Measurements from ENCODE around the gene ATP6V0D1. TPM values are rescaled to one million over a fixed set of nuclear protein-coding genes. Genes with fewer than 3 reads are reported as not detected.

The ATP6V0D1 gene
- total RNA-seq, 3 donors from 2014 or later (not counting 1 experiment from before 2014, with no cell fraction given) = 76.0 to 84.9 (median 83.3) TPM

DNA sequence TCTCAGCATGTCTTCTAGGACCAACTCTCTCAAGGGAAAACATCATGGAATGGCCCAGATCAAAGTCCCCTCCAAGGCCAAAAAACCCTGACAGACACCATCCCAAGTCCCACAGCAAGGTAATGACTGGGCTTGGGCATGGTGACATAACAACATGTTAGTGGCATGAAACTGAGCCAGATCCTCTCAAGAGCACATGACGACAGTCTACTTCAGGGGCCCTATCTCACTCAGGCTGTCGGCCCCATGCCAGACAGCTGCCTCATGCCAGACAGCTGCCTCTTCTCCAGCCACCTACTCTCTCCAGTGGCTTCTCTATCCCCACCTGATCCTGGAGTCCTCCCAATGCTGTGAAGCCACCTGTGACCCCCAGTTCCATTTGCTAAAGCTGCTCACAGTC lies 31.6 kb downstream of the ATP6V0D1 start:
- H3K4me1 Mint-ChIP-seq = peaks cover 30 to 66% of the 10 kb centered on the region in 2 donors
- Histone ChIP-seq H3K27ac (ENCODE audit: low read length) (no peak overlapping the region), H3K4me3 (ENCODE audit: low read length) (no peak overlapping the region), H3K36me3 (ENCODE audit: control insufficient read depth, insufficient read depth, low read length) (peaks cover 54% of the 10 kb centered on the region), H3K9me3 (ENCODE audit: control insufficient read depth, insufficient read depth, low read length) (no peaks in the 10 kb centered on the region), H3K27me3 (ENCODE audit: control insufficient read depth, insufficient read depth, low read length) (no peaks in the 10 kb centered on the region), H3K4me1 (ENCODE audit: control insufficient read depth, insufficient read depth, low read length) (no peaks in the 10 kb centered on the region)
- no peaks in the 10 kb centered on the region for H3K9me3 Mint-ChIP-seq
- no peaks in the 10 kb centered on the region for H3K36me3 Mint-ChIP-seq
- intact Hi-C loops (cut with micrococcal nuclease) = no loop called here
- 97% methylated on average over 2 of the region's 2 CpGs for WGBS (ENCODE audit: insufficient coverage)
- no peaks in the 10 kb centered on the region for H3K27me3 Mint-ChIP-seq (ENCODE audit: low read depth in 2 of 2)
- DNase-seq = no peak
- H3K4me3 Mint-ChIP-seq = no peak overlapping the region
- H3K27ac Mint-ChIP-seq = peak overlapping the region; percentile 57 to 68
- TF ChIP-seq, protein P1, sequence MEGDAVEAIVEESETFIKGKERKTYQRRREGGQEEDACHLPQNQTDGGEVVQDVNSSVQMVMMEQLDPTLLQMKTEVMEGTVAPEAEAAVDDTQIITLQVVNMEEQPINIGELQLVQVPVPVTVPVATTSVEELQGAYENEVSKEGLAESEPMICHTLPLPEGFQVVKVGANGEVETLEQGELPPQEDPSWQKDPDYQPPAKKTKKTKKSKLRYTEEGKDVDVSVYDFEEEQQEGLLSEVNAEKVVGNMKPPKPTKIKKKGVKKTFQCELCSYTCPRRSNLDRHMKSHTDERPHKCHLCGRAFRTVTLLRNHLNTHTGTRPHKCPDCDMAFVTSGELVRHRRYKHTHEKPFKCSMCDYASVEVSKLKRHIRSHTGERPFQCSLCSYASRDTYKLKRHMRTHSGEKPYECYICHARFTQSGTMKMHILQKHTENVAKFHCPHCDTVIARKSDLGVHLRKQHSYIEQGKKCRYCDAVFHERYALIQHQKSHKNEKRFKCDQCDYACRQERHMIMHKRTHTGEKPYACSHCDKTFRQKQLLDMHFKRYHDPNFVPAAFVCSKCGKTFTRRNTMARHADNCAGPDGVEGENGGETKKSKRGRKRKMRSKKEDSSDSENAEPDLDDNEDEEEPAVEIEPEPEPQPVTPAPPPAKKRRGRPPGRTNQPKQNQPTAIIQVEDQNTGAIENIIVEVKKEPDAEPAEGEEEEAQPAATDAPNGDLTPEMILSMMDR (IDR thresholded peaks at IDR 0.05) = no peak
- no peak for ATAC-seq

GRCh38 chr16:67448580-67448979 lies 32.4 kb downstream of the ATP6V0D1 start:
- H3K9me3 ChIP-seq (ENCODE audit: control insufficient read depth, insufficient read depth, low read length) = no peaks in the 10 kb centered on the region
- intact Hi-C loops (cut with micrococcal nuclease) = no loop called here
- Mint-ChIP-seq H3K27me3 (ENCODE audit: low read depth in 2 of 2) (no peaks in the 10 kb centered on the region), H3K27ac (no peak overlapping the region), H3K4me1 (peaks cover 24 to 61% of the 10 kb centered on the region in 2 donors), H3K9me3 (no peaks in the 10 kb centered on the region), H3K36me3 (no peaks in the 10 kb centered on the region), H3K4me3 (no peak overlapping the region)
- TF ChIP-seq, protein P1 (IDR thresholded peaks at IDR 0.05) = no peak
- H3K27me3 ChIP-seq (ENCODE audit: control insufficient read depth, insufficient read depth, low read length) = no peaks in the 10 kb centered on the region
- H3K27ac ChIP-seq (ENCODE audit: low read length) = no peak overlapping the region
- ATAC-seq (no peak), DNase-seq (no peak)
- H3K4me3 ChIP-seq (ENCODE audit: low read length) = no peak overlapping the region
- H3K36me3 ChIP-seq (ENCODE audit: control insufficient read depth, insufficient read depth, low read length) = peaks cover 56% of the 10 kb centered on the region
- no peaks in the 10 kb centered on the region for H3K4me1 ChIP-seq (ENCODE audit: control insufficient read depth, insufficient read depth, low read length)
- WGBS (ENCODE audit: insufficient coverage) = 96% methylated on average over 5 of the region's 5 CpGs

- no peaks in the 10 kb centered on the region for H3K9me3 ChIP-seq (ENCODE audit: control insufficient read depth, insufficient read depth, low read length)
- Mint-ChIP-seq H3K9me3 (no peaks in the 10 kb centered on the region), H3K27me3 (ENCODE audit: low read depth in 2 of 2) (no peaks in the 10 kb centered on the region), H3K4me1 (peaks cover 24 to 56% of the 10 kb centered on the region in 2 donors), H3K27ac (no peak overlapping the region), H3K4me3 (no peak overlapping the region), H3K36me3 (no peaks in the 10 kb centered on the region)
- H3K4me3 ChIP-seq (ENCODE audit: low read length) = no peak overlapping the region
- peak in 1 of 2 donors; percentile 65 for DNase-seq
- intact Hi-C loops (cut with micrococcal nuclease) = no loop called here
- no peak overlapping the region for H3K27ac ChIP-seq (ENCODE audit: low read length)
- peaks cover 57% of the 10 kb centered on the region for H3K36me3 ChIP-seq (ENCODE audit: control insufficient read depth, insufficient read depth, low read length)
- H3K4me1 ChIP-seq (ENCODE audit: control insufficient read depth, insufficient read depth, low read length) = no peaks in the 10 kb centered on the region
- no peaks in the 10 kb centered on the region for H3K27me3 ChIP-seq (ENCODE audit: control insufficient read depth, insufficient read depth, low read length)
- TF ChIP-seq, protein P1 (IDR thresholded peaks at IDR 0.05) = peak; percentile 29
- ATAC-seq = peak; percentile 48 to 67 (median 57)
- WGBS (ENCODE audit: insufficient coverage) = 84% methylated on average over 6 of the region's 6 CpGs
Observed at GRCh38 chr16:67447508-67448076, 33.4 kb downstream of the ATP6V0D1 start.

GRCh38 chr16:67446968-67447507 lies 33.9 kb downstream of the ATP6V0D1 start:
- Mint-ChIP-seq H3K9me3 (no peaks in the 10 kb centered on the region), H3K27me3 (ENCODE audit: low read depth in 2 of 2) (no peaks in the 10 kb centered on the region), H3K4me1 (peaks cover 24 to 55% of the 10 kb centered on the region in 2 donors), H3K36me3 (no peaks in the 10 kb centered on the region), H3K27ac (peak overlapping the region in 1 of 2 donors; percentile 40), H3K4me3 (no peak overlapping the region)
- Histone ChIP-seq H3K9me3 (ENCODE audit: control insufficient read depth, insufficient read depth, low read length) (no peaks in the 10 kb centered on the region), H3K27me3 (ENCODE audit: control insufficient read depth, insufficient read depth, low read length) (no peaks in the 10 kb centered on the region), H3K36me3 (ENCODE audit: control insufficient read depth, insufficient read depth, low read length) (peaks cover 55% of the 10 kb centered on the region), H3K27ac (ENCODE audit: low read length) (no peak overlapping the region), H3K4me1 (ENCODE audit: control insufficient read depth, insufficient read depth, low read length) (no peaks in the 10 kb centered on the region), H3K4me3 (ENCODE audit: low read length) (no peak overlapping the region)
- TF ChIP-seq, protein P1 (IDR thresholded peaks at IDR 0.05) = no peak
- ATAC-seq (no peak), DNase-seq (no peak)
- 100% methylated on average over 7 of the region's 8 CpGs for WGBS (ENCODE audit: insufficient coverage)
- intact Hi-C loops (cut with micrococcal nuclease) = no loop called here

All from natural killer cell (primary cell).